Glutamatergic neuron (in vitro differentiated cells): ENCODE measurements around the gene SYNE3. TPM values are rescaled to one million over a fixed set of nuclear protein-coding genes. Genes with fewer than 3 reads are reported as not detected.

Experiments
- DNase-seq: peaks from one replicate; pipeline ENCODE4 v3.0.0; 2022
- H3K27ac Mint-ChIP-seq: one replicate; pipeline ENCODE4 v1.8.0; 2020; ENCODE audit warnings: mild to moderate bottlenecking, mixed read lengths, inconsistent platforms; ENCODE audit not compliant: unreplicated experiment
- H3K27me3 Mint-ChIP-seq: one replicate; pipeline ENCODE4 v1.8.0; 2020; ENCODE audit warnings: mild to moderate bottlenecking, moderate library complexity, mixed read lengths, inconsistent platforms; ENCODE audit not compliant: unreplicated experiment
- H3K36me3 Mint-ChIP-seq: one replicate; pipeline ENCODE4 v1.8.0; 2020; ENCODE audit warnings: mild to moderate bottlenecking, mixed read lengths, inconsistent platforms; ENCODE audit not compliant: unreplicated experiment
- H3K4me1 Mint-ChIP-seq: one replicate; pipeline ENCODE4 v1.8.0; 2020; ENCODE audit warnings: mild to moderate bottlenecking, low read depth, mixed read lengths, inconsistent platforms; ENCODE audit not compliant: unreplicated experiment
- H3K4me3 Mint-ChIP-seq: one replicate; pipeline ENCODE4 v1.8.0; 2020; ENCODE audit warnings: mild to moderate bottlenecking, mixed read lengths, inconsistent platforms; ENCODE audit not compliant: unreplicated experiment
- H3K9me3 Mint-ChIP-seq: one replicate; pipeline ENCODE4 v1.8.0; 2020; ENCODE audit warnings: mild to moderate bottlenecking, moderate library complexity, mixed read lengths, inconsistent platforms; ENCODE audit not compliant: unreplicated experiment
- CTCF ChIP-seq: fragments of 200-600 bp; sonication (generic); IDR thresholded peaks from one replicate; pipeline ENCODE4 v1.5.0; 2021; ENCODE audit not compliant: partially characterized antibody, unreplicated experiment
- total RNA-seq: library from RNA; stranded (reverse); fragmentation: NEBNext Ultra II Directional; extraction: Animal tissue kit (Norgen Biotek cat#: 25700); gene quantifications from one replicate; pipeline ENCODE4 v1.2.1, GENCODE V29; 2021; ENCODE audit not compliant: unreplicated experiment

The SYNE3 gene
- total RNA-seq, 1 donor from 2014 or later = 7.1 TPM

GRCh38 chr14:95536671-95537070 lies 20.2 kb upstream of the SYNE3 start:
- Mint-ChIP-seq H3K4me3 (peak overlapping the region; percentile 94), H3K9me3 (no peaks in the 10 kb centered on the region), H3K27ac (no peak overlapping the region), H3K36me3 (no peaks in the 10 kb centered on the region), H3K4me1 (peaks cover 36% of the 10 kb centered on the region), H3K27me3 (peaks cover 5% of the 10 kb centered on the region)
- no peak for TF ChIP-seq CTCF
- no peak for DNase-seq

GRCh38 chr14:95536036-95536593 lies 19.7 kb upstream of the SYNE3 start:
- H3K36me3 Mint-ChIP-seq = no peaks in the 10 kb centered on the region
- peaks cover 5% of the 10 kb centered on the region for H3K27me3 Mint-ChIP-seq
- DNase-seq = no peak
- H3K27ac Mint-ChIP-seq = peak overlapping the region; percentile 93
- peaks cover 36% of the 10 kb centered on the region for H3K4me1 Mint-ChIP-seq
- H3K9me3 Mint-ChIP-seq = no peaks in the 10 kb centered on the region
- H3K4me3 Mint-ChIP-seq = peak overlapping the region; percentile 94
- no peak for TF ChIP-seq CTCF

DNA sequence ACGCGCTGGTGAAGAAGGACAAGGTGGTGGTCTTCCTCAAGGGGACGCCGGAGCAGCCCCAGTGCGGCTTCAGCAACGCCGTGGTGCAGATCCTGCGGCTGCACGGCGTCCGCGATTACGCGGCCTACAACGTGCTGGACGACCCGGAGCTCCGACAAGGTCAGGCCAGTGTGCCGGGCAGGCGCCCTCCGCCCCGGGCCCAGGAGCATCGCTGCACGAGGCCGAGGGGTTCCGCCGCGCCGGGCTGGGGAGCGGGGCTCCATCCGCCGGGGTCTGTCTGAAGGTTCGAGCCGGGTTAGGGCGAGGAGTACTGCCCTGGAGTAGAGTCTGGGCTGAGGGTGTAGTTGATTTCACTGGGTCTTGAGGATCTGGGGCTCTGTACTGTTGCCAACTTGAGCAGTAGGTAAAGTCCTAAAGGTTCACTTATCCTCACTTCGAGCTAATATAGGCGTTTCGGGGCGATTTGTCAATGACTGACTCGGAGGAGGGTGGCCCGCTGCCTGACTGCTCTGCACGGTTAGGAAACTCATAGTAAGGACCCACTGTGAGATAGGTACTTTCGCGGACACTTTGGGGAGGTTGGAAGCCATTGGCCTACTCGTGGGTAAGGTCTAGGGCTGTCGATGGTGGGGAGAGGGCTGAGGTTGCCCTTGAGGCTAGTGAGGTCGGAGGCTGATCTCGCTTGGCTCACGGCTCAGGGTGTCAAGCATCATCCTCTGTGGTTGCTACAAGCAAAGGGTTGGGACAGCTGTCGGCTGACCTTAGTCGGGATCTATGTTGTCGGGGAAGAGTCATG lies 19.0 kb upstream of the SYNE3 start:
- H3K9me3 Mint-ChIP-seq = no peaks in the 10 kb centered on the region
- TF ChIP-seq CTCF = no peak
- H3K4me1 Mint-ChIP-seq = peaks cover 36% of the 10 kb centered on the region
- peak; percentile 55 for DNase-seq
- H3K4me3 Mint-ChIP-seq = peak overlapping the region; percentile 94
- H3K27ac Mint-ChIP-seq = peak overlapping the region; percentile 93
- H3K27me3 Mint-ChIP-seq = peaks cover 5% of the 10 kb centered on the region
- H3K36me3 Mint-ChIP-seq = no peaks in the 10 kb centered on the region

DNA sequence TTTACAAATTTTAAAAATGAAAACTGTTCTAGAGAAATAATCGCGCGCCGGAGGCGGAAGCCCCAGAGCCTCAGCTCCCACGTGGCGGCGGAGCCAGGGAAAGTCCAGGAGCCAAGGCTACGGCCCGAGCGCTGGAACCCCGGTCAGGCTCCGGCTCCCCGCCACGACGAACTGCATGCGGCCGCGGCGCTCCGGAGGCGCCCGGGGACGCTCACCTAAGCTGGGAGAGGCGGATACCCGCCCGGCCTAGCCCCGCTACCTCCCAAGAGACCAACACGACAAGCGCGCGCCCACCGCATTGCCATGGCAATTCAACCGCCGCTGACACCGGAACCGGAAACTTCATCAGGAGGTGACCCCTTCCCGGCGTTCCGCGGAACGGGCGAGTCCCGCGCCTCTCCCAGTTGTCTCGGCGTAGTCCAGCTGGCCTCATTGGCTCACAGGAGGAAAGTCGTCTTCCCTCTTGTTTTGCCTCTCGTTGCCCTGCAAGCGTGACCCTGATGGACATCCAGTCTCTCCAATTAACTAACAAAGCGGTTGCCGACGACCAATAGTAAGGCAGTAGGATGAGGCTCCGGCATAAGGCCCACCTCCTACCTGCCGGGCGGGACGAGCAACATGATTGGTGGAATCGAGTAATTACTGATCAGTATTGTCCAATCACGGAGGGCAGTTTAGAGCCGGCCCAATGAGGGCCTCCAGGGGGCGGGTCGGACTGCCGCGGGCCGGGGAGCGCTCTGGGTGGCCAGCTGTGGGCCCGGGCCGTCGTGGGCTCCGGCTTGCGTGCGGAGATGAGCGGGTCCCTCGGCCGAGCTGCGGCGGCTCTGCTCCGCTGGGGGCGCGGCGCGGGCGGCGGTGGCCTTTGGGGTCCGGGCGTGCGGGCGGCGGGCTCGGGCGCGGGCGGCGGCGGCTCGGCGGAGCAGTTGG lies 18.1 kb upstream of the SYNE3 start, which contains the start of gene GLRX5:
Gene GLRX5 (plus strand): TSS at position 752 of the 927 bp plus-strand sequence. CDS start 40 bp downstream, at position 792.
- Mint-ChIP-seq H3K36me3 (no peaks in the 10 kb centered on the region), H3K27me3 (peaks cover 5% of the 10 kb centered on the region), H3K27ac (peak within 1 kb of the TSS; percentile 93), H3K4me3 (peak within 1 kb of the TSS; percentile 94), H3K9me3 (no peaks in the 10 kb centered on the region), H3K4me1 (peaks cover 36% of the 10 kb centered on the region)
- peak; percentile 30 for TF ChIP-seq CTCF
- DNase-seq = peak; percentile 96
